IPS-NIHi11 (cell line): ENCODE results near the gene OR5B2.
"Not testable (repeated sequence)": the region's sequence is repeated elsewhere in the genome, so short reads cannot be mapped to it uniquely, and the experiment has no call there.

Source experiments
- DNase-seq: peaks from one replicate; pipeline ENCODE4 v3.0.0; 2012; ENCODE audit warnings: mixed read lengths, low spot score

The OR5B2 gene

GRCh38 chr11:58428021-58428420 is at the start of gene OR5B2:
Gene OR5B2, minus strand, starts transcription at chr11:58428121. Its CDS starts 4,860 bp downstream, at chr11:58423261.
- no peak for DNase-seq

- DNase-seq: no peak
These were observed 44.0 kb upstream of the OR5B2 start for GRCh38 chr11:58471892-58472291.

- DNase-seq: no peak
These were observed 38.4 kb upstream of the OR5B2 start for GRCh38 chr11:58466293-58466692.

- no peak for DNase-seq
These were observed 37.8 kb upstream of the OR5B2 start for GRCh38 chr11:58465690-58466089.

GRCh38 chr11:58451585-58451984 is 23.7 kb upstream of the OR5B2 start:
- no peak for DNase-seq

GRCh38 chr11:58446294-58446693 is 18.4 kb upstream of the OR5B2 start:
- no peak for DNase-seq

- DNase-seq: no peak
These were observed 16.4 kb upstream of the OR5B2 start for GRCh38 chr11:58444300-58444699.

GRCh38 chr11:58442136-58442535 is 14.2 kb upstream of the OR5B2 start, which contains the start of gene OR5B12:
Gene OR5B12, minus strand, starts transcription at chr11:58442236. Its CDS starts 2,085 bp downstream, at chr11:58440151.
- no peak for DNase-seq

GRCh38 chr11:58438486-58438885 is 10.6 kb upstream of the OR5B2 start:
- DNase-seq: no peak

- no peak for DNase-seq
These were observed 6.3 kb upstream of the OR5B2 start for GRCh38 chr11:58434217-58434616.

- DNase-seq: no peak
These were observed 5.8 kb upstream of the OR5B2 start for GRCh38 chr11:58433638-58434203.

GRCh38 chr11:58429273-58429672 is 1.4 kb upstream of the OR5B2 start:
- DNase-seq: no peak

GRCh38 chr11:58406774-58407173 is 21.1 kb downstream of the OR5B2 start, which contains the start of gene OR5B3:
Gene OR5B3, minus strand, starts transcription at chr11:58406874. Its CDS starts 3,465 bp downstream, at chr11:58403409.
- no peak for DNase-seq

GRCh38 chr11:58399622-58400021 is 28.3 kb downstream of the OR5B2 start:
- DNase-seq: not testable (repeated sequence)

- DNase-seq: no peak
These were observed 32.3 kb downstream of the OR5B2 start for GRCh38 chr11:58395581-58395980.

GRCh38 chr11:58394195-58394594 is 33.7 kb downstream of the OR5B2 start:
- DNase-seq: no peak

GRCh38 chr11:58392746-58393145 is 35.2 kb downstream of the OR5B2 start:
- no peak for DNase-seq

- DNase-seq: no peak
These were observed 36.0 kb downstream of the OR5B2 start for GRCh38 chr11:58391879-58392278.

- no peak for DNase-seq
These were observed 37.3 kb downstream of the OR5B2 start for GRCh38 chr11:58390551-58391063.
